DMS79 treated with DMSO at 0.1 percent for 48 hours (cell line): Measurements from ENCODE around the gene CDH4.

Experiments
- DNase-seq: peaks from one replicate; lab custom pipeline; 2025; lab: John Stamatoyannopoulos, UW

CDH4 gene

DNA sequence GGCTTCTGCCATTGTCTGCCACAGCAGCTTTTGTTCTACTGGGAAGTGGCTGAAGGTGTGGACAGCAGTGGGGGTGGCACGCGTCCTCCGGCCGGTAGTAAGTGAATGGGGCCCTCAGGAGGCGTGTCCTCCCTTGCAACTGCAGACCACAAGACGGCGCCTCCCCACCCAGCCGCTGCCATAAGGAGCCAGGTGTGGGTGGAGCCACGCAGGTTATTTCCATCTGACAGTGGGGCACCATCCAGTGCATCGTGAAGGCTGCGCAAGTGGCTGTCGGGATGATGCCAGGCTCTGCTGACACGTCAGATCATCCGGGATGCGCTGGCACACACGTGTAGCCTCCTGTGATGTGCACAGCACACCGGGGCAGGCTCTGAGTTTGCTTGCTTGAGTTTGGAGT is 379.7 kb downstream of the CDH4 start:
- no peak for DNase-seq

DNA sequence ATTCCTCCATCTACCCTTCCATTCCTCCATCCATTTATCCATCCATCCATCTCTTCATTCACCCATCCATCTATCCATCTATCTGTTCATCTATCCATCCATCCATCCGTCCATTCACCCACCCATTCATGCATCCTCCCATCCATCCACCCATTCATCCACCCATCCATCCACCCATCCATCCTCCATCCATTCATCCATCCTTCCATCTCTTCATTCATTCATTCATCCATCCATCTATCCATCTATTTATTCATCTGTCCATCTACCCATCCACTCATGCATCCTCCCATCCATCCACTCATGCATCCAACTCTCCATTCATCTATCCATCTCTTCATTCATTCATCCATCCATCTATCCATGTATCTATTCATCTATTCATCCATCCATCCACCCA is 380.9 kb downstream of the CDH4 start:
- no peak for DNase-seq

DNA sequence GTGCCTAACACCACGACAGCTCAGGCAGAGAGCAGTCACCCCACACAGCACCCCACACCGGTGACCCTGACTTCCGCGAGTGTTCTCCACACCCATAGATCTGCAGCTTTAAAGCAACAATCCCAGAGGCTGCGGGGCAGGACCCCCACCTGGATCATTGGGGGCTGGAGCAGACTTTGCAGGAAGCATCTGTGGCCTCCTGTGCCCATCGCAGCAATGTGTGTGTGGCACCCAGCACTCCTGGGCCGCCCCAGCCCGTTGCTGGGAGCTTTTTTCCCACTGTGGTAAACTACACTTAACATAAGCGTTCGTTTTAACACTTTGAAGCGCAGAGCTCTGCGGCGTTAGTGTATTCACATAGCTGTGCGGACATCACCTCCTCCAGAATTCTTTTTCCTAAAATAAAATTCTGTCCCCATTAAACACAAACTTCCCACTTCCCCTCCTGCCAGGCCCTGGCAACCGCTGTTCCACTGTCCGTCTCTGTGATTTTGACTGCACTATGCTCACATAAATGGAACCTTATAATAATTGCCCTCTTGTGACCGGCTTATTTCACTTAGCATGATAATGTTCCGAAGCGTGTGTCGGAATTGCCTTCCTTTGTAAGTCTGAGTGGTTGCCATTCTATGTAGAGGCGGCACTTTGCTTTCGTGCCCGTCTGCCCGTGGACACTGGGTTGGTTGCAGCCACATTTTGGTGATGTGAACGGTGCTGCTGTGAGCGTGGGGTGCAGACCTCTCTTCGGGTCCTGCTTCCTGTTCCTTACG is 382.5 kb downstream of the CDH4 start:
- no peak for DNase-seq

DNA sequence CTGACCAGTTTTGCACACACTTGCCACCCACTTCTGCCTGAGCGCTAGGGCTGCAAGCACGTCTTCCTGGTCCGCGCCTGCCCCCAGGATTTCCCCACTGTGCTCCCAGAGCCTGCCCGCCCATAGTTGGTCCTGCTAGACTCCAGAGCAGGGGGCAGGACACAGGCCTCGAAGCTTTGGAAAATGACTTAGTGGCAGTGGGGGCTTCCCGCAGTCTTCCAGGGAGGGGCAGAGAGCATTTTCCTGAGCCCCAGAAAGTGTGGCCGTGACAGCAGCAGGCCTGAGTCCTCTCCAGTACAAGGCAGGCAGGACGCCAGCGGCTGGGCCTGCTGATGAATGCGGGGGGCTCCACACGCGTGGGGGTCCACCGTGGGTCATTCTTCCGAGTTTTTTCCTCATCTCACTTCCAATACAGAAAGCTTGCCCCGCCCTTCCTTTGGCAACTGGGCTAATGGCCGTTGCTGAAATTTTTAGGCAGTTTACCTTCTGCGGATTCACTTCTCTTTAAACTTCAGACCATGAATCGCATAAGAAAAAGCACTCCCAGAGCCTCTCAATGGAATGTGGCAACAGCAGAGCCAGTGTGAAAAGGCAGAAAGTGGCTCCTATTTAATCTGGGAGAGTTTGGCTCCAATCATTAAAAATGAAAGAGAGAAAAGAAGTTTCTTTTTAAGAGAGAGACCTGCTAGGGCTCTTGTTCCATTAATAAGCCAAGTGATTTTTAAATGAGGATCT is 383.8 kb downstream of the CDH4 start:
- no peak for DNase-seq

DNA sequence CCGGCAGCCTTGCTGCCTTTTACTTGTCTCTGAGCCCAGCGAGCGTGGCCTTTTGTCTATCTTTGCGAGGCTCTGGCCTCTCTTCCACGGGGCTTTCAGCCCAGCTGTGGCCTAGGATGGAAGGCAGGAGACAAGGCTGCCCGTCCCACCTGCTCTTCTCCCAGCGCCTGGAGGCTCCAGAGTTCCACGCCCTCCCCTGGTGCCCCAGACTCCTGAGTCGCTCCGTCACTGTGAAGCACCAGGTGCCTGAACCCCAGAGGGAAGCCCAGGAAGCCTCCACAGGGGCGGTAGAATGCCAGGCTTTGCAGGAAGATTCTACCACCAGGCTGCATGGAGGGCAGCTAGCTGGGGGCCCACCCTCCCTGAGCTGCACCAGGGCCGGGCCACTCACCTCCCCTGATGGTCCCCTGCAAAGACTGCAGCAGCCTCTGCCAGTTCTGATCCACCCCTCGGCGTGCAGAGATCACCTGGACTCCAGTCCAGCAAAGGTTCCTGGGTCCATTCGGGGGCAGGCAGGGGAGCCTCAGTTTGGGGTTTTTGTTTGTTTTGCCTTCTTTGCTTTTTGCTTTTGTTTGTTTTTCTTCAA is 384.6 kb downstream of the CDH4 start:
- DNase-seq: no peak

DNA sequence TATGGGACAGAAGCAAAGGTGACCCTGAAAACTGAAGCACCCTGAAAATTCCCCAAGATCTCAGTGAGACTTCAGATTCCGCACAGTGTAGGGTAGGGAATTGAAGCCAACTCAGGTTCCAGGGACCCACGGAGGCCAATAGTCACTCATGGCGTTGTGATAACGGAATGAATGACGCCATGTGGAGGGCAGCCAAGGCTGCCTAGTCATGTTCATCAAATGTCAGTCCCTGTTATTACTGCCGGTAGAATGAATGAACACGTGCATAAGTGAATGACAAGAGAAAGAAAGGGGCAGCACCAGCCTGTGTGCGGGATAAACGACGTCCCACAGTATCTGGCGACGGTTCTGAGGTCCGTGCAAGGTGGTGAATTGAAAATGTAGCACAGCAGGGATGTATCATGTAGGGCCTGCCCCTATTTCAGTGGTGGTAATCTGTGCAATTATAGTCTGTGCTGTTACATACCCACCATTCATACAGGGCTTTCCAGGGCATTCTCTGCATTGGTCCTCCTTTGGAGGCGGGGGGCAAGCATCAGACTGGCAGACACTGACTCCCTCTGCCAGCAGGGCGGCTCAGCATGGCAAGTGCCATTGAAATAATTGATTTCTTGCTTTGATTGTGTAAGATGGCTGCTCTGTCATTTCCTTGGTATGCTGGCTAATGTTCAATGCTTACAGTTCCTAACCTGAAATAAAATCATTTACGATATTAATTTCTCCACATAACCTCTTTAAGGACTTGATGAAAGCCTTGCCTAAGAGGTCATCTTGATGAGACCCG is 386.9 kb downstream of the CDH4 start:
- no peak for DNase-seq

DNA sequence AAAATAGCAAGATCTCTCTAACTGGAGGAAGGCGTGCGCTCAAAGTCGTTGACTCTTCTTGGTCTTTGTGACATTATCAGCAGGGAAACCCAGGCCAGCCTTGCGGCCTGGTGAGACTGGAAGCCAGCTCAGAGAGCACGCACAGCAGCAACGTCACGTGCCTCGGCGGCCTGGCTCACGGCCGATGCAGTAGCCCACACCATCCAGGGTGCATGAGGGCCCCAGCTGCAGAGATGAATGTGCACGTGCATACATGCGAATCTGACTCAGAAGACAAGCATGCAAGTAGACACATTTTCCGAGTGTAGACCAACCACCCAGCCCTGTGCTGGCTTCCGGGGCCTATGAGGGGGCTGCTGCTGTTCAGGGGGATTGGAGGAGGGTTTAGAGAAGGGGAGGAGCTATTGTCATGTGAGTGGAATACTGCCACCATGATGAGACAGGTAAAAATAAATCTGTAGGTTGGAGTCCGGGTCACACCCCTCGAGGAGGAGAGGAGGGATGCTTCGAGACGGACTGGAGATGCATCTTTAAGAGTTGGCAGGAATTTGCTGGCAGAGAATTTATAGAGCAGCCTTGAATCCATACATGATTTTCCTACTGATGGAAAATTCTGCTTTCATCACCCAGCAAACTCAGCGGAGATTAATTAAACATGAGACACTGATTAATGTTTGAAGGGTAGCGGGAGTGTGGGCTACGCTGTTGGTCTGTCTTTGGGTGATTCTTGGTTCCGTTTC is 388.2 kb downstream of the CDH4 start:
- DNase-seq: no peak

DNA sequence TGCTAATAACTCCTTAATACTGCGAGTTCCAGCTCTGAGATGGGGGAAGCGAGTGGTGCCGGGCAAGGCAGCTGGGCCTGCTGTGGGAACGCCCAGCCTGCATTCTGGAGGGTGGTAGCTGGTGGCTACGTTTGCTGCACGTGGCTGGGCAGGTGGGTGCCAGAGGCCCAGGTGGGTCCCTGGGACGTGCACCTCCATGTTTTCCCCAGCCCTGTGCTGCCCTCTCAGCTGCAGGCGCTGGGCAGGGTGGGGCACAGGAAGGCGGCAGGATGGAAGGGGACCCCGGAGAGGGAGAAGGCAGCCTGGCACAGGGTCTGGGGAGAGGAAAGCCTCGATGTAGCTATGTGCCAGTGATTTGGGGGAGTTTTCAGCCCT is 388.8 kb downstream of the CDH4 start:
- no peak for DNase-seq

DNA sequence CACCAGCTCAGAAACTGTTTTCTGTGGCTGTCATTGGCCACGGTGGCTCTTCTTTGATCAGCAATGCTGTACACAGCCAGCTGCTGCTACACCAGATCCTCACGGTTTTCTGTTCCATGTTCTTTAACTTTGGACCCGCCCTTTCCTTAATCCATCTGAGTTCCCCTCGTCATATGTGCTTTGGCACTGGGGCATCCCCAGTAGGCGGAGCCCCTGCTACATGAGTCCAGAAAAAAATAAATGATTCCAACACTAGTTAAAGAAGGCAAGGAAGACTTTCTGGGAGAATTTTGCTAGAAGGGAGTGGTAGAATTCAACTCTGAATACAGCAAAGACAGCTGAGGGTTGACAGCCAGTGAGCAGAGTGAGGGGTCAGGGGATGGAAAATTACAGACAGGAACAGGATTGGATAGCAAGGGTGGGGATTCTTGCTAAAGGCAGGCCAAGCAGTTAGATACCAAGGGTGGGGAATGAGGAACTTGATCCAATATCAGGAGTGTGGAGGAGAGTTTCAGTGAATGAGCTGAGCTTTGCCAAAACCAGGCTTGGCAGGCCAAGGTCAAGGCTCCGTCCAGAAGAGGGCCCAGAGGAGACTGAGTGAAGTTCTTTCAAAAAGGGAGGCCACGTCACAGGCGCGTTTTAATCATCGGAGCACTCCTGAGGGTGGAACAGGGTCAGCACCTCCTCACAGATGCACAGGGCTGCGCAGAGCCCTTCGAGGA is 391.8 kb downstream of the CDH4 start:
- DNase-seq: no peak

DNA sequence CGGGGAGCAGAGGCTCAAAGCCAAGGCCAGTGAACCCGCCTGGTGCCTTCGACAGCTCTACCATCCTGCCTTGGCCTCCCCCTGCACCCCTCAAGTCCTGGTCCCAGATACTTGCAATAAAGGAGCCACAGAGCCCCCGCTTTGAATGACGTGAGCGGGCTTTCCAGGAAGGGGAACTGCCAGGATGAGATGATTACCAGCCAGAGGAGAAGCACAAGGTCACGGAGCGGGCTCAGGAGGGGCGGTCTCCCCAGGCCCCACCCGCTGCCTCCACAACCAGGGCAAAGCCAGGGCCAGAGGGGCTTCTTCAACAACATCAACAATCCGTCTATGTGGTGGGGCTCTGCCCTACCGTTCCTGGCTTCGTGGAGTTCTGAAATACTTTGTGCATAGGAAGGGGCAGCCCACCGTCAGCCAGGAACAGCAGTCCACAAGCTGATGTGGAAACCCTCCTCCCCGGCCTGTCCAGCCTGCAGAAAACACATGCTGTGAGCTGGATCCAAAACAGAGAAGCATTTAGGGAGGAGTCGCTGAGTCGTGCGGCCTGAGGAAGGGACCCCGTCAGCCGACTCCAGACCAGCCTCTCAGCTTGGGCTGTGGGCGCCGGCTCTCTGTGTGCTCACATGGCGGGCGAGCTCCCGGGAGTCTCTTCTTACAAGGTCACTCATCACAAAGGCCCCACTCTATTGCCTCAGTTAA is 392.5 kb downstream of the CDH4 start:
- DNase-seq: no peak

DNA sequence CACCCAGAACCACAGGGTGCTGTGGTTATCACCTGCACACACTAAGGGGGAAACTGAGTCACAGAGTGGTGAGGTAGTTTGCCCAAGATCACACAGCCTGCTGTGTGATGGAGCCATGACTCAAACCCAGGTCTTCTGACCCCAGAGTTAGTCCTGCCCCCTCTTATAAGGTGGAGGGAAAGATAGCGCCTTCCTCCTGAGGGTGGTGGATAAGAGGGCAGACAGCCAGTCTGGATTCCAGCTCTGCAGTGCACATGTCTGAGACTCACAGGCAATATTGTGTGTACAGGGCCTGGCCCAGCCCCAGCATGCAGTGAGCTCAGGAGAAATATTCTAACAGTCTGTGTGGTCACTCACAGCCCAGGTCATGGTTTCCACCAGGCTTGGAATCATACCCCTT is 393.7 kb downstream of the CDH4 start:
- no peak for DNase-seq

DNA sequence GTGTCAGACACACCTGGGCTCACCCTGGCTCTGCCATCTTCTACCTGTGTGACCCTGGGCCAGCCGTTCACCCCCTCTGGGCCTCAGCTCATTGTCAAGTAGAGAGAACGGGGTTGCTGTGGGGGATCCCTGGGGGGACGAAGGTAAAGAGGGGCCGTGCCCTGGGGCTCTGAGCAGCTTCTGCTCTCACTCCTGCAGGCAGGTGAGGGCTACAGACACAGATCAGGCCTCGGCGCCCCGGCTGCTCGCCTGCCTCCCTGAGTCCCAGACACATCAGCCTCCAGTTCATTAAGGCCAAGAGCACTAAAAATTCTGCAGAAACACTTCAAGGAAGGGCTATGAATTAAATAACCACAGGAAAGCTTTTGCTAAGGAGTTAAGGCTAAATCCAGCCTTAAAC is 394.4 kb downstream of the CDH4 start:
- DNase-seq: no peak

DNA sequence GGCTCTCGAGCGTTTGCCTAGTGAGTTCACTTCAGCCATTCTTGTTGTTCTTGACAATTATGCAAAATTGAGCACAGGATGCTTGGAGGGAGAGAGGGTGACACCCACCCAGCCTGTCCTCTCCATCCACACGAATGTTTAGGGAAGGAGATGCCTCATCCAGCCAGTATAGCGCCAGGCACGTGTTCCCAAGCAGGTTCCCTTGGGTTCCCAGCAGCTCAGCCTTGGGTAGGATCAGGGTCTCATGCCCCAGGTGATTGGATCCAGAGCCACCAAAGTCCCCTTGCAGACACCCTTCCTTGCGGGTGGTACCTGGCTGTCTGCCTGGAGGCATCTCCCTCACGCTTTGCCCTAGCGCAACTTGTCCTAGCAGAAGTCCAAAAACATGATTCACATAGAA is 394.9 kb downstream of the CDH4 start:
- no peak for DNase-seq

DNA sequence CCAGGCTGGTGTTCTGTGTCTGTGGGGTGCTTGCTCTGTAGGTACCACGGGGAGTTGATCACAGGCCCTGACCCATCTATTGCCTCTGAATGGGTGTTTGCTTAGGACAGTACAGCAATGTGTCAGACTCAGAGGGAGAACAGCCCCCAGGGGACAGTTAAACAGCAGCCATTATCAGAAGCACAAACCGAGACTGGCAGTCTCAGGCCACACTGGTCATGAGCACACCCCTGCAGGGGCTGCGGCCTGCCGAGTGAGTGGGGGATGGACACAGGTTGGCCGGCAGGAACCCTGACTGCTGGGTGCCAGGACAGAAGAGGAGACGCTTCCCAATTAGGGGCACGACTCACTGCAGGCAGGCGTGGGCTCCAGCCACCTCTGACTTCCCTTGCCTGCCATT is 395.6 kb downstream of the CDH4 start:
- DNase-seq: no peak

DNA sequence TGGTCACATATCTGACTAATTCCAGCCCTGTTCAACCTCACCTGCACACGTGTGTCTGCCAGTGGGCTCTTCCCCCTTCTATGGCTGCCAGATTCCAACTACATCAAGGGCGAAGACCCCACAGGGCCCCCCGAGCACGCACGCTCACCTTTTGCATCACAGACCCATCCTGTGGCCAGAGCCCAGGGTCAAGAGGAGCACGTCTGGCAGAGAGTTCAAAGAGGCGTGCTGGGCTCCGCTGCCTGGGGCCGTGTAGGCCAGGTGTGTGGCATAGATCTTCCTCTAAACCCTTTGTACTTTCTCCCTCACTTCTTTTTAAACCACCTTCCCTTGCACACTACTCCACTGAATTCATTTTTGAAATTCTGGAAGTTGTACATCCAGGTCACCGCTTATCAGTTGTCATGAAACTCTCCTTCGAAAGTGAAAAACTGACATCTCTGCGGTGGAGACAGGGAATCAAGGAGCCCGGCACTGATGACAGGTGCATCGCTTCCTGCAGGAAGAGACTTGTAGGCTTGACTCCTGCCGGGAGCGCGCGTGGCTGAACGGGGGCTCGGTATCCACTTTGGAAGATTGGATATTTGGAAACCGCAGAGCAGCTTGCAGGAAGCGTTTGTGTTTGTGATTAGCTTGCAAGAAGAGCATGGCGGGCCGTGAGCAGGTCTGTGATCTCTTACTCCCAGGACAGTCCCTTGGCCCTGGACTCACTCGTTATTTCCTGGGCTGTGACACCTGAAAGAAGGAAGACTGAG is 397.2 kb downstream of the CDH4 start:
- DNase-seq: no peak

DNA sequence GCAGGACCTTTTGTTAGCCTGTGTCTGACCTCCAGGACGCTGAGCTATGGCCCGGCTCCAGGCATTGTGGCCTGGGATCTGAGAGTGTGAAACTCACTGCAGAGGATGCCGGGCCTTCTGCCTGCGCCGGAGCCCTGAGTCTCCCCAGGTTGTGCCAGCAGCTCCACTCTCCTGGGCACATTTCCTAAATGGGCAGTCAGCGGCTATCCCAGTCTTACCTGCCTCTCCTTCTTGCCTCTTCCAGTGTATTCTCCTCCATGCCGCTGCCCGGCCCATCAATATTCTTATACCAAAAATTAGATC is 397.8 kb downstream of the CDH4 start:
- DNase-seq: no peak

DNA sequence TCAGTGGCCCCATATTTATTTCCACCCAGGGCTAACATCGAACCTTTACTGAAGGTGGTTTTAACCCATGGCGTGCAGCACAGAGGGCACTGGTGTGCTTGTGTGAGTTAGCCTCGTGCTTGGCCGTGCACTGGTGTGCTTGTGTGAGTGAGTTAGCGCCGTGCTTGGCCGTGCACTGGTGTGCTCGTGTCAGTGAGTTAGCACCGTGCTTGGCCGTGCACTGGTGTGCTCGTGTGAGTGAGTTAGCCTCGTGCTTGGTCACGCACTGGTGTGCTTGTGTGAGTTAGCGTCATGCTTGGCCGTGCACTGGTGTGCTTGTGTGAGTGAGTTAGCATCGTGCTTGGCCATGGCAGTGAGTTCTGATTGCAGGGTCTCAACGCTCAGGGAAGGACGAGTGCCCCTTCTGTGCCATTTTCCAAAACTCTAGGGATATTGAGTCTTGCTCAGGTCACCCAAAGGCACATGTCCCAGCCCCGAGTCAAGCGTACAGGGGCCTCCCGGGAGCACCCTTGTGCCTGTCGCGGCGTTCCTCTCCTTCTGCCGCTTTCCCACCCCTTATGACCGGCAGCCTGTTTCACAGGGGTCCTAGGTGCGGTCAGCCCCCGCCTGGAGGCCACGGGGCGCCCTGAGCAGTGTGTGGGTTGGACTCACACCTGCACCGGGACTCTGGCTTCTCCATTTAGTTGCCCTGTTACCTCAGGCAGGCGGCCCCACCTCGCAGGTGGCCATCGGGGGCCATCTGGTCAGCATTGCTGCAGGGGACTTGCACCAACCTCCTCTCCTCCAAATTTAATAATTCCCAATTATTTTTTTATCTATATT is 399.1 kb downstream of the CDH4 start:
- no peak for DNase-seq

DNA sequence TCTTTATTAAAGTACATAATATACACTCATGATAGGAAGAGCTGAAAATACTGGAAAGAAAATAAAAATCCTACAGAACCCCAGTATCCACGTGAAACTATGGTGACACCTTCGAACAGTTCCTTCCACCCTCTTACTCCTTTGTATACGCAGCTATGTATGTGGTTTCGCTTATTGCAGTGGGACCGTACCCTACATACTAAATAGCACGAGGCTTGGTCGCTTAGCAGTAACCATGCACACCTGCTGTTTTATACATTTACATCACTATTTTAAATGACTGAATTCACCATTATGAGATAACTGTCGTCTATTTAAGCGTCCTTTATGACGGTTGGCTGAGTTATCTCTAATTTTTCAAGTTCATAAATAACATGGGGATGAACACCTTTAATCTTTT is 400.1 kb downstream of the CDH4 start:
- DNase-seq: no peak

DNA sequence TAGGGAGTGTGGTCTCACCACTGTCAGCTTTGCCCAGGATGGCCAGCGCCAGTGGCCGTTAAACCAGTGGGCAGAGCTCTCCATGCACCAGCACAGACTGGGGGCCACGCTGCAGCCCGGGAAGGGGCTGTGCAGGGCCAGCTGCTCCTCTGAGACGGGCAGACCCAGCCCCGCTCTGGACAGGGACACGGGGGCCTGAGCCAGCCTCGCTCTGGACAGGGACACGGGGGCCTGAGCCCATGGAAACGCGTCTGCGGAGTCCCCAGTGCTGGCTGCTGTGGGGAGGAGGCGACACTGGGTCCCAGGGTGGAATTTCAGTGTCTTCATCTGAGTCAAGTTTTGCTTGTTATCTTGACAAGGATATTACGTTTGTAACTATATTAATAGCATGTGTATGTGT is 402.7 kb downstream of the CDH4 start:
- no peak for DNase-seq
